GM12801 (cell line): ENCODE data around the gene PSD2.

Experiments used
- CTCF ChIP-seq: IDR thresholded peaks from one replicate; pipeline ENCODE4 v1.5.1; 2011; ENCODE audit warnings: control low read depth; ENCODE audit not compliant: insufficient read length; ENCODE audit errors: extremely low read depth

Gene PSD2

GRCh38 chr5:139795074-139796001 is at the start of gene PSD2:
Gene PSD2, plus strand, starts transcription at chr5:139795808. Its CDS starts 13,633 bp downstream, at chr5:139809441.
- no peak for TF ChIP-seq CTCF

GRCh38 chr5:139746691-139747582 is 48.7 kb upstream of the PSD2 start:
- TF ChIP-seq CTCF = no peak

GRCh38 chr5:139747583-139748504 is 47.8 kb upstream of the PSD2 start:
- TF ChIP-seq CTCF = no peak

- no peak for TF ChIP-seq CTCF
Measured at GRCh38 chr5:139748505-139748826, 47.1 kb upstream of the PSD2 start.

GRCh38 chr5:139749242-139749641 is 46.4 kb upstream of the PSD2 start:
- no peak for TF ChIP-seq CTCF

GRCh38 chr5:139751236-139751635 is 44.4 kb upstream of the PSD2 start:
- TF ChIP-seq CTCF = no peak
